HG03060 (cell line): ENCODE data around the gene MTFP1.
"Not testable (repeated sequence)": the region's sequence is repeated elsewhere in the genome, so short reads cannot be mapped to it uniquely, and the experiment has no call there.

ENCODE experiments used
- ATAC-seq: cut with Tn5 transposase; IDR thresholded peaks from one replicate; pipeline ENCODE4 v1.9.1; 2021; ENCODE audit warnings: low read depth, moderate number of reproducible peaks; ENCODE audit not compliant: unreplicated experiment

Gene MTFP1

DNA sequence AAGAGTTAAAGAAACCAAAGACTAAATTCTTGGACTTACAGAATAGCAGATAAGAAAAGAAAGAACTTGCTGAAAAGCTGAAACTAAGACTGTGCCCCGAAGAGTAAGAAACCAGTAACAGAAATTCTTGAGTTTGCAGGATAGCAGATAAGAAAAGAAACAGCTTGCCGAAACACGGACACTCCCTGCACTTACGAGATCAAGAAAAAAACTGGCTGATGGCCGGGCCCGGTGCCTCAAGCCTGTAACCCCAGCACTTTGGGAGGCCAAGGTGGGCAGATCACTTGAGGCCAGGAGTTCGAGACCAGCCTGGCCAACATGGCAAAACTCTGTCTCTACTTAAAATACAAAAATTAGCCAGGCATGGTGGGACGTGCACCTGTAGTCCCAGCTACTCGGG lies 25.9 kb downstream of the MTFP1 start:
- not testable (repeated sequence) for ATAC-seq

DNA sequence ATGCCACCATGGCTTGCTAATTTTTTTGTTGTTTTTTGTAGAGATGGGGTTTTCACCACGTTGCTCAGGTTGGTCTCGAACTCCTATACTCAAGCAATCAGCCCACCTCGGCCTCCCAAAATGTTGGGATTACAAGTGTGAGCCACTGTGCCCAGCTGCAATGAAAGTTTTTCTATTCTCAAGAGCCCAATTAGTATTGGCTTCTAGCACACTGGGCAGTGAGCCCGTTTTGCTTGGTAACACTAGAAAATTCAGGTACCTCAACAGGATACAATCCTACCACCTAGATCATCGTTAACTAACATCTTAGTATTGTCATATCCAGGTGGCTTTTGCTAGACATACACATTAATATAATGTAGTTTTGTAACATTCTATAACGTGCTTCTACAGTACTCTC lies 27.3 kb downstream of the MTFP1 start:
- no peak for ATAC-seq

DNA sequence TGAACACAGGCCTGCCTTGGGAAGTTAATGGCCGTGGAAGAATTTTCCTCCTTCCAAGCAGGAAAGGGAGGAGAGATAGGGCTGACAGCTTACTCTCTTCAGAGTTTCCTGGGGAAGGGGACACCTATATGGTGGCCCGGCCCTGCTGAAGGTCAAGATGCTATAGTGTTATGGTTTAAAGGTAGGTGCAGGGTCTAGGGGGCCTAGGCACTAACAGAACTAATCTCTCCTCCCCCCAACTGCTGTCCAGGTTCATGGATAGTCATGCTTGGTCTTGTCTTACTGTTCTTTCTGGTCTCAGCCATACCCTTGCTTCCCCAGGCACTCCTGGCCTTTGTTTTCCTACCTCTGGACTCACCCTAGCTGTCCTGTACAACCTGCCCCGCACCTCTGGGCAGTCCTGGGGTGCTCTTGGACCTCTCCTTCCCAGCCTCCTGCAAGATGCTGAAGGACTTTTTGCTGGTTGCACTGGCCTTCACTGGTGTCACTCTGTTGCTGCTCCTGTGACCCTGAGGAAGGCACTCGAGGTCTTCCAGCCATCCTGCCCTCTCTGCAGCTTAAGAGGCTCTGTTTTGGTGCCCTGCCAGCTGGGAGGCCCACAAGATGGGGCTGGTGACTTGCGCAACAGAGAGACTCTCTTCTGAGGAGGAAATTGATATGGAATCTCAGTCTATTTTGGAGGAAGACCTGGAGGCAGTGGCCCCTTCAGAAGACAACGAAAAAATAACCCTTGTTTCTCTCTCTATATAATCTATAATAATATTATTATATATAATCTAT lies 28.4 kb downstream of the MTFP1 start:
- no peak for ATAC-seq

GRCh38 chr22:30455075-30455840 lies 29.7 kb downstream of the MTFP1 start:
- no peak for ATAC-seq

DNA sequence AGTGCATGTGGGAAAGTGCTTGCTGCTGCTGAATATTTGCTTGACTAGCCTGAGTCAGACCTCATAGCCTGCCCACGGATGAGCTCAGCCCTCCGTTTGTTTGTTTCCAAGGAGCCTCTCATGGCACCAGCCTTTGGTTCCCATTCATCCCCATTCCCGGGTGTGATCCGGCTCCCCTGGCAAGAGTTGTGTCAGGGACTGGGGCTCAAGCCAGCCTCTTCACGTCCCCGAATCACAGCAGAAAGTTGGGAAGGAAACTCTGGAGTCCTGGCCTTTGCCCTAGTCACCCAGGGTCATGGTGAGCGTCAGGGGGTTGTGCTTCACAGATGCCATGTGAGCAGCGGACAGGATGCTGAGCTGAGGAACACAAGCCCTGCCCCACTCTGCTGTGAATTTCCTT lies 32.4 kb downstream of the MTFP1 start:
- no peak for ATAC-seq

DNA sequence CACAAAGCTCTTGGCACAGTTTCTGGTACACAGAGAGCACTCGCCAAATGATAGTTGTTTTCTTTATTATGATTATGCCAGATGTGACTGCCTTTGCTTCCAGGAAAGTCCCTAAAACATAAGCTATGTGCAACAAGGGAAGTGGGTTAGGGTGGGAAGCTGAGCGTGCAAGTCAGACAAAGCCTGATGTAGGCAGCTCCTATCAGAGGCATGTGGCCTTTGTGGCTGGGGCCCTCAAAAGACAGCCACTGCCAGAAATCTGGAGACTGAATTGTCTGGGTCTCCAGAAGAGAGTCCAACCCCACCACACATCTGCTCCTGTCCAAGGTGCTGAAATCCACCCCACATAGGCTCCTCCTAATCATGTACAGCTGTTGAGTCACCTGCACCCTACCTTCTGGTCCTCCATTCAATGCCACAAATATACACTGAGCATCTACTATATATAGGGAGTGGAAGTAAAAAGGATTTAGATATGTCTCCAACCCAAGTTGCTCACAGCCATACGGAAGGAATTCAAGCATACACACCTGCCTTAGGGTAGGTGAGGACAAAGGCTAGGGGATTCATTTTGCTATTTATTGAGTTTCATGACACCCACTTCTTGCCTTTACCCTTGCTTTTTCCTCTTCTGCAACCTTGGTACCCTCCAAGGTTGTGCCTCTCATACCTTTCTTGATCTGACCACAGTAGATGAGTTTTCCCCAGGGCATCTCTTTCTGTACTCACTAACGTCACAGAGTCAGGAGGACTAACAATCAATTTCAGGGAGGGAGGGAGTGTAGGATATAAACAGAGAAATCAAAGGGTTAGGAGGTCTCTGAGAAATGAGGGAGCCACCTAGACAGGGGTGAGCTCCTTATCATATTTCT lies 33.8 kb downstream of the MTFP1 start:
- ATAC-seq: no peak

DNA sequence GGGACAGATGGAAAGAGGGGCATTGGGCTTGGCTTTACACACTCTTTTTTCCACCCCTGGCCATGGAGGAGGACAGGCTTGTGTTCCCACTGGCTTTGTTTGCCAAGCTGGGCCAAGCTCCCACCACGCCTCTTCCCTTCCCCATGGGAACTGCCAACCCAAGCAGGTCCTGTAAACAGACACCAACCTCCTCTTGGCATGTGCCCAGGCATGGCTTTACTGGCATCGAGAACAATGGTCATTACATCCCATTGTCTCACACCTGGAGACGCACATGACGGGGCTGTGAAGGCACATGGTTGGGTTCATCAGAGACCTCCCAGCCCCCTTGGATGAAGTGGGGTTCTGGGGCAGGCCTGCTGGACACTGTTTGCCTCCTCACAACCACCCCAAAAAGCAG lies 34.6 kb downstream of the MTFP1 start:
- no peak for ATAC-seq

- ATAC-seq: not testable (repeated sequence)
Measured at GRCh38 chr22:30460555-30460954, 35.0 kb downstream of the MTFP1 start.

GRCh38 chr22:30469165-30469564 lies 43.6 kb downstream of the MTFP1 start:
- ATAC-seq: no peak

- ATAC-seq: no peak
Measured at GRCh38 chr22:30470655-30471054, 45.1 kb downstream of the MTFP1 start.

GRCh38 chr22:30471616-30472318 lies 46.2 kb downstream of the MTFP1 start, which contains the start of gene SEC14L3:
Gene SEC14L3, minus strand, starts transcription at chr22:30472017. Its CDS starts 59 bp downstream, at chr22:30471958.
- ATAC-seq: no peak

- ATAC-seq: no peak
Measured at GRCh38 chr22:30472994-30473720, 47.6 kb downstream of the MTFP1 start.

DNA sequence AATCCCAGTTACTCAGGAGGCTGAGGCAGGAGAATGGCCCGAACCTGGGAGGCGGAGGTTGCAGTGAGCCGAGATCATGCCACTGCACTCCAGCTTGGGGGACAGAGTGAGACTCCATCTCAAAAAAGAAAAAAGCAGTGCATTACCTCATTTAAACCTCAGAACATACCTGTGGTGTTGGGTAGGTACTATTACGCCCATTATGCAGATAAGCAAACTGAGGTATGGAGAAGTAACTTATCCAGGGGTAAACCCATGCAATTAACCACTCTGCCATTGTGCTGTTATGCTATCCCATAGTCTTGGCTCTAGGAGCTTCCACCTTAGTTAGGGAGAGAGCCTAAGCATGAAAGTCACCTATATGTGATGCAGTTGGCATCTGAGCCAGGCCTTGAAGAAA lies 48.6 kb downstream of the MTFP1 start:
- ATAC-seq: no peak

- no peak for ATAC-seq
Measured at GRCh38 chr22:30474683-30475424, 49.3 kb downstream of the MTFP1 start.
